ENCODE results near the gene APEX1. TPM values are rescaled to one million over a fixed set of nuclear protein-coding genes. Genes with fewer than 3 reads are reported as not detected.

The APEX1 gene
- total RNA-seq, 2 donors from 2014 or later, result 119 to 169 TPM

DNA sequence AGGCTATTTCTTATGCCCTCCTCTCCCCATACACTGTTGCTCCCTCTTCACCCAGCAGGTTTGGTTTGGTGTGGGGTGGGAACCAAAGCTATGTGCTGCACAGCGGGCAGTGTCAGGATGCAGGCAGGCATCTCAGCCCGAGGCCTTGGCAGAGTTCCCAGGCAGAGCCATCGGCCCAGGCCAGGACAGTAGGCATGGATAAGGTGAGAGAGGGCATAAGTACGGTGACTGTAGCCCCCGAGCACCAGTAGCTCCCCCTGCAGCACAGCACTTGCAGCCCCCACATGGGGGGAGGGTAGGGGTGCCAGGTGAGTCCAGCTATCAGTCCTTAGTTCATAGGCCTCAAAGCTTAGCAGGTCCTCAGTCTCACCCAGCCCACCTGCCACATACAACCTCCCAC is 26.2 kb upstream of the APEX1 start:
- DNase-seq, result no peak
- no peaks in the 10 kb centered on the region for H3K36me3 ChIP-seq
- no peaks in the 10 kb centered on the region for H3K9me3 ChIP-seq
- no peak overlapping the region for H3K27ac ChIP-seq
- intact Hi-C loops (cut with DNase I), result no loop called here
- H3K4me1 ChIP-seq, result peaks cover 5% of the 10 kb centered on the region
- H3K27me3 ChIP-seq, result no peaks in the 10 kb centered on the region
- H3K9ac ChIP-seq (ENCODE audit: low read depth in 2 of 2, low read length in 2 of 2), result no peak overlapping the region
- H3K4me3 ChIP-seq, result no peak overlapping the region
- TF ChIP-seq CTCF (IDR thresholded peaks at IDR 0.05), result no peak

DNA sequence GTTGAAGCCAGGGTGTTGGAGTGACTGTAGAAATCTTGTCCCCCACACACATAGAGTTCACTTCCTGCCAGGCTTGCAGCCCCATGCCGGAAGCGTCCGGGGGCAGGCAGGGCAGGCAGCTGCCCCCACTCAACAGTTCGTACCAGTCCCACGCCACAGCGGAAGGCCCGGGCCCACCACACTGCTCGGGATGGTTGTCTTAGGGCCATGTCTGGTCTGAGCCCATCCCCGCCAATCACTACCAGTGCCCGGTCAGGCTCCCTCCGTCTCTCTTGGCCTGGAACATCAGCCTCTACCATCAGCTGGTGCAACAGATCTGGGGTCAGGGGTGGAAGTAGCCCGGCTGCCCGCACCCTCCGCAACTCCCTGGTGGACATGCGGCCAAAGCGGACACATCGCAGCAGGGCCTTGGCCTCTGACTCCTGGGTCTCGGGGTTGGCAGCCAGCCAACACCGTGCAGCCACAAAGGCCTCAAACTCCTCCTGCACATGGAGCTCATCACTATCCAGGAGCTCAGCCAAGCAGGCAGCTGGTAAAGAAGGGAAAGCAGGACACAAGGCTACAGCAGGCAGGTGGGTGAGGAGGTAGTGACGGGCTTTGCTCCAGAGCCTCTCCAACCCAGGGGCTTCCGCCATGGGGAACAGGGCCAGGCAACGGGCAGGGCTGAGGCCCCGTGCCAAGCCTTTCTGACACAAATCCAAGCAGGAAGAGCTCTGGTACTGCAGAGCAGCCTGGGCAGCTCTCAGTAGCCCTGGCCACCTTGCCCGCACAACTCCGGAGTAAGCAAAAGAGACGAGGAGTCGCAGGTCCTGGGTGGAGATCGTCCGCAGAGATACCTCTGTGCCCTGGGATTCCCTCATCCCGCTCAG is 25.0 kb upstream of the APEX1 start:
- peaks cover 5% of the 10 kb centered on the region for H3K4me1 ChIP-seq
- H3K4me3 ChIP-seq, result no peak overlapping the region
- no peak overlapping the region for H3K27ac ChIP-seq
- H3K9me3 ChIP-seq, result no peaks in the 10 kb centered on the region
- H3K9ac ChIP-seq (ENCODE audit: low read depth in 2 of 2, low read length in 2 of 2), result no peak overlapping the region
- intact Hi-C loops (cut with DNase I), result no loop called here
- no peaks in the 10 kb centered on the region for H3K27me3 ChIP-seq
- TF ChIP-seq CTCF (IDR thresholded peaks at IDR 0.05), result no peak
- peak; percentile 58 for DNase-seq
- no peaks in the 10 kb centered on the region for H3K36me3 ChIP-seq

- Histone ChIP-seq H3K27me3 (no peaks in the 10 kb centered on the region), H3K27ac (no peak overlapping the region), H3K36me3 (no peaks in the 10 kb centered on the region), H3K4me1 (peaks cover 5% of the 10 kb centered on the region), H3K9me3 (no peaks in the 10 kb centered on the region), H3K4me3 (no peak overlapping the region), H3K9ac (ENCODE audit: low read depth in 2 of 2, low read length in 2 of 2) (peak overlapping the region in 1 of 2 donors; percentile 3)
- intact Hi-C loops (cut with DNase I), result no loop called here
- DNase-seq, result no peak
- no peak for TF ChIP-seq CTCF (IDR thresholded peaks at IDR 0.05)
Observed at GRCh38 chr14:20434701-20435581, 20.1 kb upstream of the APEX1 start.

GRCh38 chr14:20435582-20436362 is 19.3 kb upstream of the APEX1 start, which contains the start of gene KLHL33:
Gene KLHL33, minus strand, starts transcription at chr14:20436166. Its CDS starts 355 bp downstream, at chr14:20435811.
- H3K9me3 ChIP-seq, result no peaks in the 10 kb centered on the region
- intact Hi-C loops (cut with DNase I), result no loop called here
- TF ChIP-seq CTCF (IDR thresholded peaks at IDR 0.05), result no peak
- H3K4me1 ChIP-seq, result no peaks in the 10 kb centered on the region
- H3K27me3 ChIP-seq, result no peaks in the 10 kb centered on the region
- H3K36me3 ChIP-seq, result no peaks in the 10 kb centered on the region
- peak within 1 kb of the TSS in 1 of 2 donors; percentile 3 for H3K9ac ChIP-seq (ENCODE audit: low read depth in 2 of 2, low read length in 2 of 2)
- no peak for DNase-seq
- no peak within 1 kb of the TSS for H3K27ac ChIP-seq
- no peak within 1 kb of the TSS for H3K4me3 ChIP-seq

- Histone ChIP-seq H3K27ac (no peak overlapping the region), H3K27me3 (no peaks in the 10 kb centered on the region), H3K36me3 (no peaks in the 10 kb centered on the region), H3K4me1 (no peaks in the 10 kb centered on the region), H3K9me3 (no peaks in the 10 kb centered on the region), H3K4me3 (no peak overlapping the region), H3K9ac (ENCODE audit: low read depth in 2 of 2, low read length in 2 of 2) (no peak overlapping the region)
- DNase-seq, result no peak
- no peak for TF ChIP-seq CTCF (IDR thresholded peaks at IDR 0.05)
- intact Hi-C loops (cut with DNase I), result no loop called here
Observed at GRCh38 chr14:20436363-20436755, 18.7 kb upstream of the APEX1 start.

Data from colonic mucosa (tissue), 4 donors.